ENCODE measurements around the gene TEFM.
"Not testable (repeated sequence)": the region's sequence is repeated elsewhere in the genome, so short reads cannot be mapped to it uniquely, and the experiment has no call there.

TEFM gene

DNA sequence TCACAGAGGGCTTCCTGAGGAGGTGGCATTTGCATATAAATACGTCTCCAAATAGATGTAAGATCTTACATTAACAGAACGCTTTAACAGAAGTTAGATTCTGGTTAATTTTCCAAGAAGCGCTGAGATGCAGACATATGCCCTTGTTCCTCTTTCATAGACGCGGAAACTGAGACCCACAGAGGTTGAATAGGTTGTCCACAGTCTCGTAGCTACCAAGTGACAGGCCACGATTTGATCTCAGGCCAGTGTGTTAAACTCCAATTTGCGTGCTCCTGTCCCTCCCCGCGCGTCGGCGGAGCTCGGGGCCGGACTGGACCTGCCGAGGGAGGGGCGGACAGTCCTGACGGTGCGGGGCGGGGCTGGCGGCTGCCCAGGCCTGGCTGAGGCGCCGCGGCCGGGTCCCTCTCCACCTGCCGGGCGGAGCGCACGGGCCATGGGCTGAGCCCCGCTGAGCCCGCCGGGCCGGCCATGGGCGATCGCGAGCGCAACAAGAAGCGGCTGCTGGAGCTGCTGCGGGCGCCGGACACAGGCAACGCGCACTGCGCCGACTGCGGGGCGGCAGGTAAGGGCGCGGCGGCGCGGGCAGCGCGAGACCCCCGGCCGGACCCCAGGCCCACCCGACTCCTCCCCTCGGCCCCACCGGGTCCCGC lies 15.6 kb upstream of the TEFM start, which contains the start of gene ADAP2:
Gene ADAP2 (plus strand): TSS at position 402 of the 653 bp plus-strand sequence. CDS start 70 bp downstream, at position 472.
- DNase-seq (ENCODE audit: low read depth) = peak; percentile 10

- DNase-seq (ENCODE audit: low read depth) = no peak
Observed at GRCh38 chr17:30920683-30921543, 14.9 kb upstream of the TEFM start.

DNA sequence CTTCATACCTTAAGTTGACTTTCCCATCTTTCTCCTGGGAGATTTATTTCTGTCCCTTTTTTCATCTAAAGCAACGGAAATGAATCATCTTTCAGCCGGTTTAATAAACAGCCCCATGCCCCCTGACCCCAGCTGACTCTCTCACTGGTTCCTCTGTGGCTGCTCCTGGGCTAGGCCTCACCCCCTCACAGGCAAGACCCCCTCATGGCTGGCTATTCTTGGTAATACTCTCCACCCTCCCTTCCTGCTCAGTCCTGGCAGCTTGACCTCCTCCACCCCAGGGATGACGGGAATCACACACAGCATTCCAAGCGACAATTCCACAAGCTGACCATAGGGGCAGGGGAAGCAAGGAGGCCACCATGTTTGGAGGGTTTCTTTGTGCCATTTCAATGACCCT lies 14.2 kb upstream of the TEFM start:
- DNase-seq (ENCODE audit: low read depth) = peak; percentile 13

DNA sequence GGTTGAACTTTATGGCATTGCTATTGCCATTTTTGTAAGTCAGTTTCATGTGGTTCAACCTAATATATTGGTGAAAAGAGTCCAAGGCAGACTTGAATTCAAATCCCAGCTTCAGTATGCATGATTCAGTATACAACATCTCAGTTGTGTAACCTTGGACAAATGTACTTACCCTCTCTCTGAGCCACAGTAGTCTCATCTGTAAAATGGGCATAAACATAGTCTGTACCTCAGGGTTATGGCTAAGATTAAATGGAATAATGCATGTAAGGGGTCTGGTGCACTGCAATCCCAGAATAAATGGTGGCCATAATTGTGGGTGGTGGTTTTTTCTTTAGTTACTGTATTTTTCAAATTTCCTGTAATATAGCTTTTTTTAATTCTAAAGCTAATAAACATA lies 11.0 kb upstream of the TEFM start:
- no peak for DNase-seq (ENCODE audit: low read depth)

- DNase-seq (ENCODE audit: low read depth) = no peak
Observed at GRCh38 chr17:30915833-30916611, 10.0 kb upstream of the TEFM start.

DNA sequence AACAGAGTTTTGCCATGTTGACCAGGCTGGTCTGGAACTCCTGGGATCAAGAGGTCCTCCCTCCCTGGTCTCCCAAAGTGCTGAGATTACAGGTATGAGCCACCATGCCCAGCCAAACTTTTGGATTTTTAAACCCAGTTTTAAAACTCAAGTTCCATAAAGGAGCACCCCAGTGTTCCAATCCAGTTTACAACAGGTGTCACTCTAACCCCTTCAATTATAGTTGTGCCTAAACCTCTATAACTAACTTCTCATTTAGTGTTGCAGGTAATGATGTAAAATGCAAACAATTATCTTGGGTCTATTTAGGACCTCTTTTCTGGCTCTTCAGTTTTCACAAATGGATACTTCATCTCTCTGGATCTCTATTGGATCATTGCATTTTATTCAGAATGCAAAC lies 7.9 kb upstream of the TEFM start:
- no peak for DNase-seq (ENCODE audit: low read depth)

- not testable (repeated sequence) for DNase-seq (ENCODE audit: low read depth)
Observed at GRCh38 chr17:30910151-30910550, 4.1 kb upstream of the TEFM start.

GRCh38 chr17:30908717-30909420 lies 2.8 kb upstream of the TEFM start:
- DNase-seq (ENCODE audit: low read depth) = no peak

DNA sequence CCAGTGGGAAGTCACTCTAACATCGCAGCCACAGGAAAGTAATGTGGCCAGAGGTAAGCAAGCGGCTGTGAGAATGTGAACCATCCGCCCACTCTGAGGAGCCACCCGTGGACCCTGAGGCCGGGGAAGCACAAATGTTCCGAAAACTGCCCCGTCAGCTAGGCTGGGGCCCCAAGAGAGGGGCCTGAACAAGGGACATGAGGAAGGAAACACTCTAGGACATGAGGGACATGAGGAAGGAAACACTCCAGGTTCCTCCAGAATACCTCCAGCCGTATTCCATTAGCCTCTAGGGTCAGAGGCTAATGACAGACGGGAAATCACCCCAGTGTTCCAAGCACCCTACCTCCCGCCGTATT lies 317 bp downstream of the TEFM start:
- no peak for DNase-seq (ENCODE audit: low read depth)

GRCh38 chr17:30897311-30897710 lies 8.7 kb downstream of the TEFM start:
- no peak for DNase-seq (ENCODE audit: low read depth)

GRCh38 chr17:30894236-30894635 lies 11.8 kb downstream of the TEFM start:
- DNase-seq (ENCODE audit: low read depth) = no peak

DNA sequence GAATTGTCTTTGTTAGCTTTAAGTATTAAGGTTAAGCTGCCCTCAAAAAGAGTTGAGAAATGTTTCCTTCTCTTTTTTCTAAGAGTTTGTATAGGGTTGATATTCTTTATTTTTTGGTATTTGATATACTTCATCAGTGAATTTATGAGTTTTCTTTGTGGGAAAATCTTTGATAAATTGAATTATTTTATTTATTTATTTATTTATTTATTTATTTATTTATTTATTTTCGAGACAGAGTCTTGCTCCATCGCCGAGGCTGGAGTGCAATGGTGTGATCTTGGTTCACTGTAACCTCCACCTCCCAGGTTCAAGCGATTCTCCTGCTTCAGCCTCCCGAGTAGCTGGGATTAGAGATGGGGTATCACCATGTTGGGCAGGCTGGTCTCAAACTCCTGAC lies 19.9 kb downstream of the TEFM start:
- no peak for DNase-seq (ENCODE audit: low read depth)

GRCh38 chr17:30869005-30869404 lies 37.0 kb downstream of the TEFM start:
- DNase-seq (ENCODE audit: low read depth) = no peak

GRCh38 chr17:30864636-30865035 lies 41.4 kb downstream of the TEFM start:
- DNase-seq (ENCODE audit: low read depth) = no peak

DNA sequence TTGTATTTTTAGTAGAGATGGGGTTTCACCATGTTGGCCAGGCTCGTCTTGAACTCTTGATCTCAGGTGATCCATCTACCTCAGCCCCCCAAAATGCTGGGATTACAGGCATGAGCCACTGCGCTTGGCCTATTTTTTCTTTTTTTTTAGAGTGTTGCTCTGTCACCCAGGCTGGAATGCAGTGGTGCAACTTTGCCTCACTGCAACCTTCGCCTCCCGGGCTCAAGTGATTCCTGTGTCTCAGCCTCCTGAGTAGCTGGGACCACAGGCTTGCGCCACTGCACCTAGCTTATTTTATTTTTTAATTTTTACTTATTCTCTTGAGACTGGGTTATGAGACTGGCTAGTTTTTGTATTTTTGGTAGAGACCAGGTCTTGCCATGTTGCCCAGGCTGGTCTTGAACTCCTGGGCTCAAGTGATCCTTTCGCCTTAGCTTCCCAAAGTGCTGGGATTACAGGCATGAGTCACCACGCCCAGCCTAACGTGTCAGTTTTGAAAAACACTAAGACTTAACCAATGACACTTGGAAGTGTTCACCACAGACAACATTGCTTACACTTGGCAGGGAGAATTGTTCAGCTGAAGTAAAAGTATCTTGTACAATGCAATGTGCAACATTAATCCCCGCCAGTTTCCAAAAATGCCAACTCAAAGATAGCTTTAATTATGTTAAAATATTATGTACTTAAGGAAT lies 47.3 kb downstream of the TEFM start:
- DNase-seq (ENCODE audit: low read depth) = no peak

- no peak for DNase-seq (ENCODE audit: low read depth)
Observed at GRCh38 chr17:30854146-30854545, 51.9 kb downstream of the TEFM start.
